ENCODE measurements around the gene BBS9. TPM values are rescaled to one million over a fixed set of nuclear protein-coding genes. Genes with fewer than 3 reads are reported as not detected.

The BBS9 gene
- total RNA-seq, 4 donors from 2014 or later = 16.4 to 26.0 (median 21.4) TPM

- Histone ChIP-seq H3K9me3 (no peaks in the 10 kb centered on the region), H3K27me3 (no peaks in the 10 kb centered on the region), H3K36me3 (no peaks in the 10 kb centered on the region), H3K4me1 (no peaks in the 10 kb centered on the region), H3K27ac (no peak overlapping the region), H3K4me3 (no peak overlapping the region)
- WGBS = 93% methylated on average over 3 of the region's 3 CpGs
- no peak for TF ChIP-seq EP300 (IDR thresholded peaks at IDR 0.05)
- TF ChIP-seq POLR2A (IDR thresholded peaks at IDR 0.05) = no peak
- TF ChIP-seq POLR2AphosphoS5 (IDR thresholded peaks at IDR 0.05) = no peak
- TF ChIP-seq CTCF (IDR thresholded peaks at IDR 0.05) = no peak
- DNase-seq (ENCODE audit: low spot score in 2 of 2) = no peak
Observed at GRCh38 chr7:33537104-33537477, 407.7 kb downstream of the BBS9 start.

- no peak for TF ChIP-seq POLR2A (IDR thresholded peaks at IDR 0.05)
- TF ChIP-seq POLR2AphosphoS5 (IDR thresholded peaks at IDR 0.05) = no peak
- no peak for TF ChIP-seq EP300 (IDR thresholded peaks at IDR 0.05)
- Histone ChIP-seq H3K4me1 (no peaks in the 10 kb centered on the region), H3K4me3 (no peak overlapping the region), H3K27me3 (no peaks in the 10 kb centered on the region), H3K9me3 (no peaks in the 10 kb centered on the region), H3K36me3 (no peaks in the 10 kb centered on the region), H3K27ac (no peak overlapping the region)
- 96% methylated on average over 2 of the region's 2 CpGs for WGBS
- no peak for DNase-seq (ENCODE audit: low spot score in 2 of 2)
Observed at GRCh38 chr7:33539198-33539597, 409.8 kb downstream of the BBS9 start.

GRCh38 chr7:33539659-33540400 lies 410.5 kb downstream of the BBS9 start:
- H3K9me3 ChIP-seq = no peaks in the 10 kb centered on the region
- H3K4me3 ChIP-seq = no peak overlapping the region
- WGBS = 61% methylated on average over 3 of the region's 3 CpGs
- no peak for DNase-seq (ENCODE audit: low spot score in 2 of 2)
- no peaks in the 10 kb centered on the region for H3K27me3 ChIP-seq
- H3K4me1 ChIP-seq = no peaks in the 10 kb centered on the region
- no peaks in the 10 kb centered on the region for H3K36me3 ChIP-seq
- TF ChIP-seq POLR2A (IDR thresholded peaks at IDR 0.05) = no peak
- TF ChIP-seq EP300 (IDR thresholded peaks at IDR 0.05) = no peak
- TF ChIP-seq CTCF (IDR thresholded peaks at IDR 0.05) = no peak
- TF ChIP-seq POLR2AphosphoS5 (IDR thresholded peaks at IDR 0.05) = no peak
- no peak overlapping the region for H3K27ac ChIP-seq

- DNase-seq (ENCODE audit: low spot score in 2 of 2) = no peak
- Histone ChIP-seq H3K4me3 (no peak overlapping the region), H3K27ac (no peak overlapping the region), H3K27me3 (no peaks in the 10 kb centered on the region), H3K4me1 (no peaks in the 10 kb centered on the region), H3K9me3 (no peaks in the 10 kb centered on the region), H3K36me3 (no peaks in the 10 kb centered on the region)
- TF ChIP-seq POLR2AphosphoS5 (IDR thresholded peaks at IDR 0.05) = no peak
- no peak for TF ChIP-seq CTCF (IDR thresholded peaks at IDR 0.05)
- no peak for TF ChIP-seq POLR2A (IDR thresholded peaks at IDR 0.05)
- no peak for TF ChIP-seq EP300 (IDR thresholded peaks at IDR 0.05)
Observed at GRCh38 chr7:33547880-33548279, 418.5 kb downstream of the BBS9 start.

- H3K9me3 ChIP-seq = no peaks in the 10 kb centered on the region
- H3K27me3 ChIP-seq = no peaks in the 10 kb centered on the region
- WGBS = 65% methylated on average over 2 of the region's 2 CpGs
- DNase-seq (ENCODE audit: low spot score in 2 of 2) = no peak
- H3K4me1 ChIP-seq = no peaks in the 10 kb centered on the region
- no peak overlapping the region for H3K4me3 ChIP-seq
- no peak overlapping the region for H3K27ac ChIP-seq
- TF ChIP-seq EP300 (IDR thresholded peaks at IDR 0.05) (no peak), POLR2A (IDR thresholded peaks at IDR 0.05) (no peak), POLR2AphosphoS5 (IDR thresholded peaks at IDR 0.05) (no peak), CTCF (IDR thresholded peaks at IDR 0.05) (no peak)
- no peaks in the 10 kb centered on the region for H3K36me3 ChIP-seq
Observed at GRCh38 chr7:33550363-33550762, 421.0 kb downstream of the BBS9 start.

Data from suprapubic skin (tissue), 4 donors.